Measurements from ENCODE around the gene VWA1.
"Not testable (repeated sequence)": the region's sequence is repeated elsewhere in the genome, so short reads cannot be mapped to it uniquely, and the experiment has no call there.

The VWA1 gene

DNA sequence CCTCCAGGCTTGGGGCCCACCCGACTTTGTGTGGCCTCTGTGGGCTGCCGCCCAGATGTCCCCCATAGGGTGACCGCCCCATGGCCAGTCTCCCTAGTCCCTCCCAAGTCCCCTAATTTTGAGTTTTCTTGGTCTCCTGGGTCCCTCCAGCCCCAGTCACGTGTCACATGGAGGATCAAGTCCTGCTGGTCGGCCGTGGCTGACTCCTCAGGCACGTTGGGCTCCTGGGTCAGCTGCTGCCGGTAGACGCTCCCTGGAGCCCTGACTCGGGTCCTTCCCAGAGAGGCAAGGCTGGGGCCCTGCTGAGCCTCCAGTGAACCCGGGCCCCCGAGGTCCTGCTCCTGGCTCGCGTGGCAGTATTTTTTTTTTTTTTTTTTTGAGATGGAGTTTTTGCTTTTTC is 24.2 kb downstream of the VWA1 start:
- DNase-seq = not testable (repeated sequence)

DNA sequence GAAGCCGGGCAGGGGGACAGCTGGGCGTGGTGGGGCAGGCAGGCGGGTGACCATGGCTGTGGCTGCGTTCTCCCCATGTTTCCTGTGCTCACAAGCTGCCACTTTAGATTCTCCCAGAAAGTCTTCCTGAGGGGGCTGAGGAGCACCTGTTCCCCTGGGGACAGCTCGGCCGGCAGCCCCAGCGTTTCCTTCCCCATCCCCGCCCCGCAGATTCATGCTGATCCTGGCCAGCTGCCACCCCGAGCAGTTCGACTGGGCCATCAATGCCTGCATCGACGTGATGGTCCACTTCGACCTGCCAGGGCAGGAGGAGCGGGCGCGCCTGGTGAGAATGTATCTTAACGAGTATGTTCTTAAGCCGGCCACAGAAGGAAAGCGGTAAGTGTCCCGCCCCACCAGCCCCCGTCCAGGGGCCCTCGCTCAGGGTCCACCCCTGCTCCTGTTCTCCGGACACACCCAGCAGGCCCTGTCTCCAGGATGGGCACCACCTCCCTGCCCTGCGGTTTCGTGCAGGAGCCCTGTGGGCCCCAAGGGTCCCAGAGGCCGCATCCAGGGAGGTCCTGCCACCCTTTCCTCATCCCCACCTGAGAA is 25.1 kb downstream of the VWA1 start:
- DNase-seq = no peak

DNA sequence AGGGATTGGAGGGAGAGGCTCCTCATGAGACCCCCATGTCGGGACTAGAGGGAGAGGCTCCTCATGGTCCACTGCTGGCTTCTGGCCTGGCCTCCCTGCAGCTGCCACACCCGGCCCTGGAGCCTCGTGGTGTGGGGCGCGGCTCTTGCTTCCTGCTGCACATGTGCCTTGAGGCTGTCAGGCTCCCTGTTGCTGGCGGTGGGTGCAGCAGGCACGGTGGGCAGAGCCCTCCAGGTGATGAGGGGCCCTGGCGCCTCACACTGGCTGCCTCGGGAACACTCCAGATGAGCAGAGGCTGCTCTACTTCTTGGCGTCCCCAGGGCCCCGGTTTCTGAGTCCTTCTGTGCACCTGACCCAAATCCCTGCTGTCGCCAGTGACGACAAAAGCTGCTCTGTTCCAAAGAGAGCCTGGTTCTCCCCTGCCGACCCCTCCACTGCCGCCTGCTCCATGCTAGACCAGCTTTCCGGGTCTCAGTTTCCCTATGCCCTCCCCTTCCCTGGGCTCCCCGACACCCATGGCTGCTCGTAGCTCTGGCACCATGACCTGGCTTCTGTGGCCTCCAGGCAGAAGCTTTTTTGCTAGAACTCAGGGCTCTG is 26.3 kb downstream of the VWA1 start:
- DNase-seq = no peak

GRCh38 chr1:1462318-1462966 is 27.0 kb downstream of the VWA1 start:
- DNase-seq = no peak

DNA sequence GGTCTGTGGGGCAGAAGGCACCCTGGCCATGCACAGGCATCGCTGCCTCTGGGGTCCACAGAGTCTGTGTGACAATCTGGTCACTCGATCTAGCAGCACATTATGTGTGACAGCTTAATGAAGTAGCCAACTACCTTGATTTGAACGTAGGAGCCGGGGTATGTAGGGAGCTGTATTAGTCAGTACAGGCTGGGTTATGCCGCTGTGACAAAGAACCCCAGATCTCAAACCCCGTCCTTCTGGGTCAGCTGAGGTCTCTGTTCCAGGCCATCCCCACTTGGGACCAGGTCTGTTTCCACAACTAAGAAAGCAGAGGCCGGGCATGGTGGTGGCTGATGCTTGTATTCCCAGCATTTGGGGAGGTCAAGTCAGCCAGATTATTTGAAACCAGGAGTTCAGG is 27.8 kb downstream of the VWA1 start:
- DNase-seq = no peak

DNA sequence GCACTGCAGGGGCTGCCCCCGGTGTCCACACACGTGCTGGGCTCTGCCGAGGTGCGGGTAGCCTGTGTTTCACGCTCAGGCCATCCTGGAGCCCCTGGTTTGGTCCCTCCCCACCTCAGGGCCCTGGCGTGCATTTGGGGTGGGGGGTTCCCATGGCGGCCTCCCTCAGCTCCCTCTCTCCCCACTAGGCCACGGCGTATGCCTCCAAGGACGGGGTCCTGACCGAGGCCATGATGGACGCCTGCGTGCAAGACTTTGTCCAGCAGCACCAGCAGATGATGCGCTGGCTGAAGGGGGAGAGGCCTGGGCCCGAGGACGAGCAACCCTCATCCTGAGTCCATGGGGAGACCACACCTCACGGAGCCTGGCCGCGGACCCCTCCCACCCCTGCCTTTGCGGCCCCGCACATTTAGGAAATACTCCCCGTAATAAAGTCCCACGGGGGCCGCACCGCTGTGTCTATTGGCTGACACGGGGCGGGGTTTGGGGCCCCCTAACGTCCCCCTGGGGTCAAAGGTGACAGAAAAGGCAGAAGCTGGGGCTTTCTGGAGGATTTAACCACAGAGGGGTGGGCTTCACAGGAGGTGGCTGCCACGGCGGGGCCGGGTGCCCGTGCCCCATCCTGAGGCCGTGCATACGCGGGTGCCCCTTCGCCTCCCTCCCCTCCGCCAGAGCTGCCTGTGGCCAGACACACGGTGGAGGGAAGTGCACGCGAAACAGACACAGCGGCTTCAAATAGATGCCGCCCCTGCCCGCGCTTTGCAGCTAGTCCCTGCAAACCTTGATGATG is 32.9 kb downstream of the VWA1 start:
- DNase-seq = not testable (repeated sequence)

DNA sequence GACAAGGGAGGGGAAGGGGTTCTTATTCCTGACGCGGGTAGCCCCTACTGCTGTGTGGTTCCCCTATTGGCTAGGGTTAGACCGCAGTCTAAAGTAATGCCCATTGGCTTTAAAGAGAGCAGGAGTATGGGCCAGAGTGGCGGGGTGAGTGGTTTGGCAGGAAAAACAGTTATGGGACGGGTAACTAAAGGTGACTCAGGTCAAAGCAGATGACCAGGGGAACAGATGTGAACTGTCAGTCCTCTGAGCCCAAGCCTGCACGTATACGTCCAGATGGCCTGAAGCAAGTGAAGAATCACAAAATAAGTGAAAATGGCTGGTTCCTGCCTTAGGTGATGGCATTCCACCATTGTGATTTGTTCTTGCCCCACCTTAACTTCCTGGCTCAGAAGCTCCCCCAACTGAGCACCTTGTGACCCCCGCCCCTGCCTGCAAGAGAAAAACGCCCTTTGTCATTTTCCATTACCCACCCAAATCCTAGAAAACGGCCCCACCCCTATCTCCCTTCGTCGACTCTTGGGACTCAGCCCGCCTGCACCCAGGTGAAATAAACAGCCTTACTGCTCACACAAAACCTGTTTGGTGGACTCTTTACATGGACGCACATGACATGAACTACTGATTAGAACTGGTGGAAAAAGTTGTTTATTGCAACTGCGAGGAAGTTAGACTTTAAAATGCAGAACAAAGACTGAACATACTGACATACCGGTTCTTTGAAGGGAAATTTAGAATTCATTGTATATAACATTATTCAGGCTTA is 35.3 kb downstream of the VWA1 start:
- no peak for DNase-seq

- DNase-seq = peak; percentile 75
These were observed 36.0 kb downstream of the VWA1 start, which contains the start of gene ATAD3B for GRCh38 chr1:1471389-1472052. TSS of gene ATAD3B (plus strand) at chr1:1471765. CDS start at chr1:1471885, 120 bp downstream.

DNA sequence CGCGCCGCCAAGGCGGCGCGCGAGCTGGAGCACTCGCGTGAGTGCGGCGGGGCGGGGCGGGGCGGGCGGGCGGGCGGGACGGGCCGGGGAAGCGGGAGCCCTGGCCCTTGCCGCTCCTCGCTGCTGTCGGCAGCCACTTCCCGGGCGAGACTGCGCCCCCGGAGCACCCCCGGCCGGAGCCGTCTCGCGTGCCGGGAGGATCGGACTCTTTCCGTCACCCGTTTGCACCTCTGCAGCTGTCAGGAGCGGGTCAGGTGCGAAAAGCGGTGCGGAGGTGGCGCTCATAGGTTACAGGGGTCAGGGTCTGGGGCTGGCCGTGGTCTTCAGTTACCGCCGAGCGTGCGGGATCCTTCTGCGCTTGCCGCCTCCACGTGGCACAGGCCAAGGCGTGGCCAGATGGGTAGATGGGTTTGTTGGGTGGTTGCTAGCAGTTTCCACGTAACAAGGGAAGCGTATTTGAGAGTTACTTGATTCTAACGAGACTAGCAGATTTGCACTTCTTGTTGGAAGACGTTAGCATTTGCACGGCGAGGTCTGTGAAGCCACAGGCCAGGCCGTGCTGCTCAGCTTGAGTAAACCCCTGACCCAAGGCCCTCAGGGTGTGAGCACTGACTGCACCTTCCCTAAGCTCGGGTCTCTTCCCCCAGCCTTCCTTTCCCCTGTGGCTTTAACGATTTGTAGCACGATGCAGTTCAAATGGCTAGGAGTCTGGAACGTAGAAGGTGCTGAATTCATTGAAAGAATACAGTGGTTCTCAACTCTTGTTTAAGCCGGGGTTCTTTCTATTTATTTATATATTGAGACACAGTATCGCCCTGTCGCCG is 36.8 kb downstream of the VWA1 start:
- DNase-seq = not testable (repeated sequence)

GRCh38 chr1:1476011-1476410 is 40.5 kb downstream of the VWA1 start:
- not testable (repeated sequence) for DNase-seq

DNA sequence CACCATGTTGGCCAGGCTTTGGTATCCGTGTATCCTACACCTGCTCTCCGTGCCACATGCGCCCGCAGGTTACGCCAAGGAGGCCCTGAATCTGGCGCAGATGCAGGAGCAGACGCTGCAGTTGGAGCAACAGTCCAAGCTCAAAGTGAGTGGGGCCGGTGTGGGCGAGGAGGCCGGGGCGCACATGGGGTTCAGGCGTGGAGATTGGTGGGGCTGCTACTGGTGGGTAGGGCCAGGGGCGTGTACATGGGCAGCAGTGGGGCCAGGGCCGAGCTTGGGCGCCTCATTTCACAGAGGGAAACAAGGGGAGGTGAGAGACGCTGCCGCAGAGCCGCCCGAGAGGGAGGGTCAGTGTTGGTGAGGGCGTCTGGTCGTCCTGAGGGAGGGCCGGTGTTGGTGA is 41.7 kb downstream of the VWA1 start:
- DNase-seq = no peak

DNA sequence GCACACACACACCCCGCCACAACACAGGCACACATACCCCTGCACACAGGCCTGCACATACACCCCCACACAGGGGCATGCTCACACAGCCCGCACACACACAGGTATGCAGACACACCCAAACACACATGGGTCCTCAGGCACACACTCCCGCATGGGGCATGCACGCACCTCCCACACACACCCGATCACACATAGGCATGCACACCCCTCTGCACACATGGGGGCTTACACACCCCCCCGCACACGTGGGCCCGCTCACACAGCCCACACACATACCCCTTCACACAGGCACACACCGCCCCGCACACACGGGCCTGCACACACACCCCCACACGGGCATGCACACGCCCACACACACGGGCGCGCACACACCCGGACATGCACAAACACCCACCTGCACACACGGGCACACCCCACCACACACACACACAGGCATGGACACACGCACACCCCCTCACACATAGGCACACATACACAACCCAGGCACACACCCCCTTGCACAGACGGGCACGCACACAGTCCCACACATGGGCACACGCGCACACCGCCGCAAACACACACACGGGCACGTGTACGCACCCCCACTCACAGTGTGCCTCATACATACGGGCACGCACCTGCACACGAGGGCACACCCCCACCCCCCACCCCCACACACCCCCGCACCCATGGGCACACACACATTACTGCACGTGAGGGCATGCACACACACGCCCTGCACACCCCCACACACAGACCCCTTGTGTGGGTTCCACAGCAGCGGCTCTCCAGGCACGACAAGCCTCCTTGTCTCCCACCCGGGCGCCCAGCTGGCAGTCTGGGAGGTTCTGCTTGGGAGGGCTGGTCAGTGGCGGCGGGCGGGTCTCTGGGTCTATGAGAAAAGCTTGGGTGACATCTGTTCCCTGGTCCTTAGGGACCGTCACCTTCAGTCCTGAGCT is 44.3 kb downstream of the VWA1 start:
- DNase-seq = no peak

GRCh38 chr1:1480488-1480867 is 45.0 kb downstream of the VWA1 start:
- not testable (repeated sequence) for DNase-seq

DNA sequence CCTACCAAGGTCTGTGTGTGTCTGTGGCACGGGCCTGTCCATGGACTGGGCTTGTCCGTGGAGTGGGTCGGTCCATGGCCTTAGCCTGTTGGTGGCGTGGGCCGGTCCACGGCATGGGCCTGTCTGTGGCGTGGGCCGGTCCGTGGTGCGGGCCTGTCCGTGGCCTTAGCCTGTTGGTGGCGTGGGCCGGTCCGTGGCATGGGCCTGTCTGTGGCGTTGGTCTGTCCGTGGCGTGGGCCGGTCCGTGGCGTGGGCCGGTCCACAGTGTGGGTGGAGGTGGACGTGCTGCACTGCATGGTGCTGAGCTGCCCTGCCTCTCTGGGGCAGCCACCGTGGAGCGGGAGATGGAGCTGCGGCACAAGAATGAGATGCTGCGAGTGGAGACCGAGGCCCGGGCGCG is 46.3 kb downstream of the VWA1 start:
- not testable (repeated sequence) for DNase-seq

DNA sequence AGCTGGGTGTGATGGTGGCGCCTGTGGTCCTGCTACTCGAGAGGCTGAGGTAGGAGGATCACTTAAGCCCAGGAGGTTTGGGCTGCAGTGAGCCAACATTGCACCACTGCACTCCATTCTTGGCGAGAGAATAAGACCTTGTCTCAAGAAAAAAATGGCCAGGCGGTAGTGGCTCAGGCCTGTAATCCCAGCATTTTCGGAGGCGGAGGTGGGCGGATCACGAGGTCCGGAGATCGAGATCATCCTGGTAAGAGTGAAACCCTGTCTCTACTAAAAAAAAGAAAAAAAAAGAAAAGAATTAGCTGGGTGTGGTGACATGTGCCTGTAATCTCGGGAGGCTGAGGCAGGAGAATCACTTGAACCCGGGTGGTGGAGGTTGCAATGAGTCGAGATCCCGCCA is 47.4 kb downstream of the VWA1 start:
- no peak for DNase-seq

DNA sequence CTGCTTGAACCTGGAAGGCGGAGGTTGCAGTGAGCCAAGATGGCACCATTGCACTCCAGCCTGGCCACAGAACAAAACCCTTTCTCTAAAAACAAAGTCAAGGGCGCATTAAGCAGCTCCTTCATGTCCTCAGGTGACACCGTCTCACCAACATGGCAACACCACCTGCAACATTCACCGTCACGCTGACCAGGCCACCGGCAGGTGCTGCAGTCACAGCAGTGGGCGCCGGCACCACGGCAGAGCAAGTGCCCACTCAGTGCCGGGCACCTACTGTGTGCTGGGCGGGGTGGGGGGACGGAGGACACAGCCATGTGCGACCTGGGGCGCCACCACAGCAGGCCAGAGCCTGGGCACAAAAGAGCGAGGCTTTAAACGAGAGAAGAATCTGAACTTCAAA is 48.2 kb downstream of the VWA1 start:
- DNase-seq = no peak

DNA sequence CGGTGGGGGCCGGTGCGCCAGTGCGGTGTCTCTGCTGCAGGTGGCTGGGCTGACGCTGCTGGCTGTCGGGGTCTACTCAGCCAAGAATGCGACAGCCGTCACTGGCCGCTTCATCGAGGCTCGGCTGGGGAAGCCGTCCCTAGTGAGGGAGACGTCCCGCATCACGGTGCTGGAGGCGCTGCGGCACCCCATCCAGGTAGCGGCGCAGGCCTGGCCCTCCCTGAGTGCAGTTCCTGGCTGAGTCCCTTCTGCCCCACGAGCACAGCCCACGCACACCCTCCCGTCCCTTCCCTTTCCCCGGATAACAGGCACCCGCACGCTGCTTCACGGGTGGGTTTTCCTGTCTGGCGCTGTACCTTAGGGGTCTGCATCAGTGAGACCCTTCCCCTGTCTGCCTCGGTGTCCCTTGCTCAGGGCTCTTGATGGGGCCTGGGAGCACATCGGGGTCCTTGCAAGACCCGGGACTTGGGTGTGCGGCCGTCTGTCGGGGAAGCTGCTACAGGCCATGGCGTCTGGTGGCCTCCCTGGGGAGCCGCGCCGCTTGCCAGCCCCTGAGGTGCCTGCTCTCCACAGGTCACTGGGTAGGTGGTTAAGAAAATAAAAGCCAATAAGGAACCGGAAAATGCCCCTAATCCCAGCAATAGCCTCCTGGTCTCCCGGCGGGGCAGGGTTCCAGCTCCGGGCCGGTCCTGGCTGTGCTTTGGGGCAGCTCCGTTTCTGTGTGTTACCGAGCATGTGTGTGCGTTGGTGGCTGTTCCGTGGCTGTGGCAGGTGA is 49.7 kb downstream of the VWA1 start:
- DNase-seq = not testable (repeated sequence)

DNA sequence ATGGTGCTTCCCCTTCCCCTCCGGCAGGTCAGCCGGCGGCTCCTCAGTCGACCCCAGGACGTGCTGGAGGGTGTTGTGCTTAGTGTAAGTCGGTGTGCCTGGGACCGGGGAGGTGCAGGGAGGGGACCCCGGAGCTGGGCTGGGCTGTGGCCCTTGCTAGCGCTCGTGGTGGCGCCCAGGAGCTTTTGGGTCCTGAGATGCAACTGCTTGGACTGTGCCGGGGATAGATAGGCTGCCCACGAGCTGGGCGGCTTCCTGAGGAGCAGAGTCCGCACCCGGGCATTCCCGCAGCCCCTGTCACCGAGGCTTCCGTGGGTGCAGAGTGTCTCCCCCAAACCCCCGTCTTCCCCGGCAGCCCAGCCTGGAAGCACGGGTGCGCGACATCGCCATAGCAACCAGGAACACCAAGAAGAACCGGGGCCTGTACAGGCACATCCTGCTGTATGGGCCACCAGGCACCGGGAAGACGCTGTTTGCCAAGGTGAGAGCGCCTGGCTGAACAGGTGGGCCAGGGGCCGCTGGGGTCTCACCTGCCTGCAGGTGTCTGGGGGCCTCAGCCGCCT is 50.3 kb downstream of the VWA1 start:
- DNase-seq = not testable (repeated sequence)

GRCh38 chr1:1487701-1488100 is 52.2 kb downstream of the VWA1 start:
- DNase-seq = no peak
